ENCODE results near the gene TSN. TPM values are rescaled to one million over a fixed set of nuclear protein-coding genes. Genes with fewer than 3 reads are reported as not detected.
"Not testable (repeated sequence)": the region's sequence is repeated elsewhere in the genome, so short reads cannot be mapped to it uniquely, and the experiment has no call there.

TSN gene
- total RNA-seq, 2 donors from 2014 or later: 18.2 to 20.8 TPM

DNA sequence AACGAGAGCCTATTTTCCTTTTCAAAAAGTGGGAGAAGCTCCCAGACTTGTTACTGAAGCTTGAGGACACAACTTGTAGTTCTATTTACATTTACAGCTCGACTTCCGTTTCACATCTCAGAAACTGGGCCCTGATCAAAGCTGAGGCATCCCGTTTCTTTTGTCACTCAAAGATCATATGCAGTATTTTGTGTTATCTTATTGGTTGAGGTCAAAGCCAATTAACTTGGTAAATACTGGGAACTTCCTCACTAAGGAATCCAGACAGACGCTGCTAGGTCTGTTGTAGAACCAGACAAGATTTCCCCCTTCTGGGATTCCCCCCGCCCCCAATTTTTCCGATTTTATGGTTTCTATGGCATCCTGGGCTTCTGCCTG lies 50.3 kb downstream of the TSN start:
- Histone ChIP-seq H3K9me3 (peaks cover 0 to 7% (median 0%) of the 10 kb centered on the region in 3 donors), H3K4me1 (no peaks in the 10 kb centered on the region), H3K27ac (no peak overlapping the region), H3K4me3 (no peak overlapping the region), H3K27me3 (no peaks in the 10 kb centered on the region), H3K36me3 (replicated peaks in 1 of 2; ENCODE audit: insufficient read depth in 1 of 2, low read depth in 2 of 2) (no peaks in the 10 kb centered on the region)
- TF ChIP-seq CTCF (IDR thresholded peaks at IDR 0.05): no peak
- no peak for TF ChIP-seq POLR2A (IDR thresholded peaks at IDR 0.05)
- ATAC-seq (no peak), DNase-seq (no peak)
- WGBS, 2 donors: 33 to 39% methylated on average over 7 of the region's 7 CpGs
- intact Hi-C loops (cut with DNase I): no loop called here

- H3K4me1 ChIP-seq; intact Hi-C loops (cut with DNase I); ATAC-seq: not testable (repeated sequence)
These were observed 52.3 kb downstream of the TSN start for GRCh38 chr2:121807771-121808170.

GRCh38 chr2:121809607-121810006 lies 54.2 kb downstream of the TSN start:
- Histone ChIP-seq H3K4me3 (no peak overlapping the region), H3K27ac (no peak overlapping the region), H3K27me3 (no peaks in the 10 kb centered on the region), H3K9me3 (no peaks in the 10 kb centered on the region), H3K4me1 (no peaks in the 10 kb centered on the region), H3K36me3 (replicated peaks in 1 of 2; ENCODE audit: insufficient read depth in 1 of 2, low read depth in 2 of 2) (no peaks in the 10 kb centered on the region)
- no peak for ATAC-seq
- intact Hi-C loops (cut with DNase I): no loop called here
- no peak for DNase-seq
- WGBS, 2 donors: 56 to 58% methylated on average over 4 of the region's 4 CpGs
- TF ChIP-seq CTCF (IDR thresholded peaks at IDR 0.05): no peak
- TF ChIP-seq POLR2A (IDR thresholded peaks at IDR 0.05): no peak

More at GRCh38 chr2:121807771-121808170, 52.3 kb downstream of the TSN start:
- not testable (repeated sequence) for H3K27ac ChIP-seq; DNase-seq; H3K27me3 ChIP-seq; H3K36me3 ChIP-seq (replicated peaks in 1 of 2; ENCODE audit: insufficient read depth in 1 of 2, low read depth in 2 of 2); H3K9me3 ChIP-seq; H3K4me3 ChIP-seq
- 79 to 80% methylated on average over 8 of the region's 8 CpGs for WGBS, 2 donors

GRCh38 chr2:121810959-121811853 lies 55.8 kb downstream of the TSN start:
- intact Hi-C loops (cut with DNase I): no loop called here
- H3K36me3 ChIP-seq (replicated peaks in 1 of 2; ENCODE audit: insufficient read depth in 1 of 2, low read depth in 2 of 2): no peaks in the 10 kb centered on the region
- H3K9me3 ChIP-seq: no peaks in the 10 kb centered on the region
- H3K4me3 ChIP-seq: no peak overlapping the region
- no peaks in the 10 kb centered on the region for H3K27me3 ChIP-seq
- no peaks in the 10 kb centered on the region for H3K4me1 ChIP-seq
- DNase-seq: peak; percentile 36 to 61 (median 48)
- ATAC-seq: peak; percentile 63
- no peak overlapping the region for H3K27ac ChIP-seq
- 30 to 37% methylated on average over 17 of the region's 17 CpGs for WGBS, 2 donors
- TF ChIP-seq POLR2A (IDR thresholded peaks at IDR 0.05) (no peak), CTCF (IDR thresholded peaks at IDR 0.05) (peak in 6 of 7 experiments; percentile 18 to 64 (median 46))

- H3K36me3 ChIP-seq (replicated peaks in 1 of 2; ENCODE audit: insufficient read depth in 1 of 2, low read depth in 2 of 2); ATAC-seq; H3K4me3 ChIP-seq; intact Hi-C loops (cut with DNase I); H3K27me3 ChIP-seq; H3K9me3 ChIP-seq; H3K4me1 ChIP-seq; H3K27ac ChIP-seq; DNase-seq: not testable (repeated sequence)
- WGBS, 2 donors: 70 to 71% methylated on average over 3 of the region's 3 CpGs
These were observed 57.6 kb downstream of the TSN start for GRCh38 chr2:121813083-121813482.

All from body of pancreas (tissue), 4 donors.